Measurements from ENCODE around the gene FAM229B.

GRCh38 chr6:112144145-112144926 is 56.9 kb downstream of the FAM229B start:
- TF ChIP-seq, protein P1, sequence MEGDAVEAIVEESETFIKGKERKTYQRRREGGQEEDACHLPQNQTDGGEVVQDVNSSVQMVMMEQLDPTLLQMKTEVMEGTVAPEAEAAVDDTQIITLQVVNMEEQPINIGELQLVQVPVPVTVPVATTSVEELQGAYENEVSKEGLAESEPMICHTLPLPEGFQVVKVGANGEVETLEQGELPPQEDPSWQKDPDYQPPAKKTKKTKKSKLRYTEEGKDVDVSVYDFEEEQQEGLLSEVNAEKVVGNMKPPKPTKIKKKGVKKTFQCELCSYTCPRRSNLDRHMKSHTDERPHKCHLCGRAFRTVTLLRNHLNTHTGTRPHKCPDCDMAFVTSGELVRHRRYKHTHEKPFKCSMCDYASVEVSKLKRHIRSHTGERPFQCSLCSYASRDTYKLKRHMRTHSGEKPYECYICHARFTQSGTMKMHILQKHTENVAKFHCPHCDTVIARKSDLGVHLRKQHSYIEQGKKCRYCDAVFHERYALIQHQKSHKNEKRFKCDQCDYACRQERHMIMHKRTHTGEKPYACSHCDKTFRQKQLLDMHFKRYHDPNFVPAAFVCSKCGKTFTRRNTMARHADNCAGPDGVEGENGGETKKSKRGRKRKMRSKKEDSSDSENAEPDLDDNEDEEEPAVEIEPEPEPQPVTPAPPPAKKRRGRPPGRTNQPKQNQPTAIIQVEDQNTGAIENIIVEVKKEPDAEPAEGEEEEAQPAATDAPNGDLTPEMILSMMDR (conservative IDR thresholded peaks at IDR 0.05; ENCODE audit: low read depth, low read length), result no peak
- TF ChIP-seq, protein P2, sequence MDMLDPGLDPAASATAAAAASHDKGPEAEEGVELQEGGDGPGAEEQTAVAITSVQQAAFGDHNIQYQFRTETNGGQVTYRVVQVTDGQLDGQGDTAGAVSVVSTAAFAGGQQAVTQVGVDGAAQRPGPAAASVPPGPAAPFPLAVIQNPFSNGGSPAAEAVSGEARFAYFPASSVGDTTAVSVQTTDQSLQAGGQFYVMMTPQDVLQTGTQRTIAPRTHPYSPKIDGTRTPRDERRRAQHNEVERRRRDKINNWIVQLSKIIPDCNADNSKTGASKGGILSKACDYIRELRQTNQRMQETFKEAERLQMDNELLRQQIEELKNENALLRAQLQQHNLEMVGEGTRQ (IDR thresholded peaks at IDR 0.05; ENCODE audit: low read depth, low read length), result no peak
- TF ChIP-seq RFX5 (IDR thresholded peaks at IDR 0.05; ENCODE audit: low read depth, low read length) (no peak), RAD21 (IDR thresholded peaks at IDR 0.05; ENCODE audit: low read length) (no peak), POLR2A (IDR thresholded peaks at IDR 0.05; ENCODE audit: low read depth, low read length) (no peak), MAFK (IDR thresholded peaks at IDR 0.05; ENCODE audit: low read depth, low read length) (no peak), MXI1 (IDR thresholded peaks at IDR 0.05; ENCODE audit: borderline replicate concordance, low read depth, low read length) (no peak), CEBPB (IDR thresholded peaks at IDR 0.05; ENCODE audit: low read depth, low read length) (no peak), BHLHE40 (IDR thresholded peaks at IDR 0.05; ENCODE audit: low read depth, low read length) (no peak), SMC3 (IDR thresholded peaks at IDR 0.05; ENCODE audit: low read depth, low read length) (no peak), NFE2L2 (IDR thresholded peaks at IDR 0.05; ENCODE audit: low read depth, low read length) (no peak), FOS (IDR thresholded peaks at IDR 0.05; ENCODE audit: low read depth, low read length) (no peak), MAZ (IDR thresholded peaks at IDR 0.05; ENCODE audit: borderline replicate concordance, low read depth, low read length) (no peak)
- TF ChIP-seq, protein P3, sequence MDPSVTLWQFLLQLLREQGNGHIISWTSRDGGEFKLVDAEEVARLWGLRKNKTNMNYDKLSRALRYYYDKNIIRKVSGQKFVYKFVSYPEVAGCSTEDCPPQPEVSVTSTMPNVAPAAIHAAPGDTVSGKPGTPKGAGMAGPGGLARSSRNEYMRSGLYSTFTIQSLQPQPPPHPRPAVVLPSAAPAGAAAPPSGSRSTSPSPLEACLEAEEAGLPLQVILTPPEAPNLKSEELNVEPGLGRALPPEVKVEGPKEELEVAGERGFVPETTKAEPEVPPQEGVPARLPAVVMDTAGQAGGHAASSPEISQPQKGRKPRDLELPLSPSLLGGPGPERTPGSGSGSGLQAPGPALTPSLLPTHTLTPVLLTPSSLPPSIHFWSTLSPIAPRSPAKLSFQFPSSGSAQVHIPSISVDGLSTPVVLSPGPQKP (IDR thresholded peaks at IDR 0.05; ENCODE audit: borderline replicate concordance, low read depth, low read length), result no peak

Data from IMR-90 (cell line).